ENCODE measurements around the gene AMN. TPM values are rescaled to one million over a fixed set of nuclear protein-coding genes. Genes with fewer than 3 reads are reported as not detected.

Gene AMN
- total RNA-seq, 2 experiments from 2014 or later = 1.0 to 1.4 TPM

GRCh38 chr14:102930753-102931579 is 8.5 kb downstream of the AMN start:
- peaks cover 3% of the 10 kb centered on the region for H3K4me1 Mint-ChIP-seq (ENCODE audit: low read depth)
- TF ChIP-seq CTCF (IDR thresholded peaks at IDR 0.05) = no peak
- POLR2A ChIA-PET = interaction anchor here (0.6 to 1.0 kb wide), 2 partner anchors 40 to 222 kb away, joined by 3 read pairs; no protein-coding TSS in a partner anchor
- peaks cover 17% of the 10 kb centered on the region for H3K27me3 Mint-ChIP-seq
- no peak overlapping the region for H3K4me3 Mint-ChIP-seq
- intact Hi-C loops (cut with micrococcal nuclease) = no loop called here
- H3K36me3 Mint-ChIP-seq (ENCODE audit: low read depth) = no peaks in the 10 kb centered on the region
- ATAC-seq = no peak
- CTCF ChIA-PET = interaction anchor here (0.8 to 1.1 kb wide), 3 partner anchors 9 to 59 kb away, joined by 3 read pairs; partner anchors contain the start of gene AMN
- no peak overlapping the region for H3K27ac Mint-ChIP-seq
- no peak for DNase-seq
- H3K9me3 Mint-ChIP-seq = no peaks in the 10 kb centered on the region

GRCh38 chr14:102931580-102932285 is 9.3 kb downstream of the AMN start:
- TF ChIP-seq CTCF (IDR thresholded peaks at IDR 0.05) = no peak
- peaks cover 14% of the 10 kb centered on the region for H3K27me3 Mint-ChIP-seq
- no peak overlapping the region for H3K27ac Mint-ChIP-seq
- peaks cover 3% of the 10 kb centered on the region for H3K4me1 Mint-ChIP-seq (ENCODE audit: low read depth)
- no peak for ATAC-seq
- no peaks in the 10 kb centered on the region for H3K9me3 Mint-ChIP-seq
- ChIA-PET POLR2A (no interaction called here), CTCF (interaction anchor here (0.8 kb wide), 1 partner anchor 60 kb away, joined by 3 read pairs; no protein-coding TSS in a partner anchor)
- intact Hi-C loops (cut with micrococcal nuclease) = no loop called here
- no peak overlapping the region for H3K4me3 Mint-ChIP-seq
- no peaks in the 10 kb centered on the region for H3K36me3 Mint-ChIP-seq (ENCODE audit: low read depth)
- no peak for DNase-seq

GRCh38 chr14:102932484-102933248 is 10.2 kb downstream of the AMN start:
- Mint-ChIP-seq H3K27me3 (peaks cover 8% of the 10 kb centered on the region), H3K4me1 (ENCODE audit: low read depth) (peaks cover 3% of the 10 kb centered on the region), H3K27ac (no peak overlapping the region), H3K9me3 (no peaks in the 10 kb centered on the region), H3K4me3 (no peak overlapping the region), H3K36me3 (ENCODE audit: low read depth) (no peaks in the 10 kb centered on the region)
- TF ChIP-seq CTCF (IDR thresholded peaks at IDR 0.05) = no peak
- no peak for DNase-seq
- POLR2A ChIA-PET = no interaction called here
- ATAC-seq = no peak
- intact Hi-C loops (cut with micrococcal nuclease) = no loop called here
- CTCF ChIA-PET = interaction anchor here (0.9 kb wide), 1 partner anchor 238 kb away, joined by 3 read pairs; no protein-coding TSS in a partner anchor

- Mint-ChIP-seq H3K4me3 (no peak overlapping the region), H3K36me3 (ENCODE audit: low read depth) (no peaks in the 10 kb centered on the region), H3K27me3 (peaks cover 4% of the 10 kb centered on the region), H3K9me3 (no peaks in the 10 kb centered on the region), H3K27ac (no peak overlapping the region), H3K4me1 (ENCODE audit: low read depth) (no peaks in the 10 kb centered on the region)
- ChIA-PET POLR2A (no interaction called here), CTCF (interaction anchor here (0.9 kb wide), 1 partner anchor 239 kb away, joined by 3 read pairs; no protein-coding TSS in a partner anchor)
- DNase-seq (no peak), ATAC-seq (no peak)
- intact Hi-C loops (cut with micrococcal nuclease) = no loop called here
- no peak for TF ChIP-seq CTCF (IDR thresholded peaks at IDR 0.05)
These were observed 11.3 kb downstream of the AMN start for GRCh38 chr14:102933618-102934231.

Measured in activated CD8-positive, alpha-beta T cell treated with anti-CD3 and anti-CD28 coated beads for 36 hours (primary cell).